ENCODE data around the gene NFIA.

NFIA gene

GRCh38 chr1:61420243-61420642, 337.9 kb downstream of the NFIA start:
- DNase-seq (ENCODE audit: low read depth) = no peak
- no peak overlapping the region for H3K4me3 ChIP-seq (ENCODE audit: low read length)
- TF ChIP-seq, protein P1, sequence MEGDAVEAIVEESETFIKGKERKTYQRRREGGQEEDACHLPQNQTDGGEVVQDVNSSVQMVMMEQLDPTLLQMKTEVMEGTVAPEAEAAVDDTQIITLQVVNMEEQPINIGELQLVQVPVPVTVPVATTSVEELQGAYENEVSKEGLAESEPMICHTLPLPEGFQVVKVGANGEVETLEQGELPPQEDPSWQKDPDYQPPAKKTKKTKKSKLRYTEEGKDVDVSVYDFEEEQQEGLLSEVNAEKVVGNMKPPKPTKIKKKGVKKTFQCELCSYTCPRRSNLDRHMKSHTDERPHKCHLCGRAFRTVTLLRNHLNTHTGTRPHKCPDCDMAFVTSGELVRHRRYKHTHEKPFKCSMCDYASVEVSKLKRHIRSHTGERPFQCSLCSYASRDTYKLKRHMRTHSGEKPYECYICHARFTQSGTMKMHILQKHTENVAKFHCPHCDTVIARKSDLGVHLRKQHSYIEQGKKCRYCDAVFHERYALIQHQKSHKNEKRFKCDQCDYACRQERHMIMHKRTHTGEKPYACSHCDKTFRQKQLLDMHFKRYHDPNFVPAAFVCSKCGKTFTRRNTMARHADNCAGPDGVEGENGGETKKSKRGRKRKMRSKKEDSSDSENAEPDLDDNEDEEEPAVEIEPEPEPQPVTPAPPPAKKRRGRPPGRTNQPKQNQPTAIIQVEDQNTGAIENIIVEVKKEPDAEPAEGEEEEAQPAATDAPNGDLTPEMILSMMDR (conservative IDR thresholded peaks at IDR 0.05; ENCODE audit: low read length) = no peak

DNA sequence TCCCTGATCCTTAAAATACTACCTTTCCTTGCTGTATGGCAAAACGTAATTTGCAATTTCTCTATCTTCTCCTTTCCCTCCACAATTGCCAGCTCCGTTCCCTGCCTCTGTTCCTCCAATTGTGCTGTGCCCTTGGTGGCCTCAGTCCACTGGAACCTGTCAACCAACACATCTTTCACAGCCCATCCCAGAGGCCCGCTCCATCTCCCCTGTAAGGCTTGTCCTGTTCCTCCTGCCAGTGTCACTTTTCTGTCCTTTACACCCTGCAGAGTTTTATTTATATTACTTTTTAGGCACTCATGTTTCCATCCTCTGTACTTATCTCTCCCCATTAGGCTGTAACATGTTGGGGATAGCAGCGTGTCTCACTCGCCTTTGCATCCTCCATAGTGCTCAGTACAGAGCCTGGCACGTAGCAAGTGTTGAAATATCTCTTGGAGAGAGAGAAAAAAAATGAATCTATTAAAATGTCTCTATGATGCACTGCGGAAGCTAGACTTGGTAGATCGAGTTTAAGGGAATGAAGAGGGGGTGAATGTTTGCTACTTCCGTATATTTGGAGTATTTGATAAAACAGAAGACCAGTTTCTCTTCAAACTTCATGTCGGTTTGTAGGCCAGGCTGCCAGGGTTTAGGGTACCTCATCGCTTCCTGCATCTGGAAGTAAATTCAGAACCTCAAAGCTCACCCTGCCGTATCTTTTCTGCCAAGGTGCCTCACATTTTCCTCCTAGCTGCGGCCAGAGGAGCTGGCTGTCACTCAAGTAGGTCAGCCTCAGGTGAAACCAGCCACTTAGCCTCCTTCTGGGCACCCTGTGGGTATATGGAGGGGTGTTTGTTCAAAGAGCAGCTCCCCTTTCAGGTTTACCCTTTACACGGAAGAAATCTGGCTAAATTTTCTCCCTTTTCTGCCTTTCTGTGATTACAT, 338.8 kb downstream of the NFIA start:
- TF ChIP-seq, protein P1 (conservative IDR thresholded peaks at IDR 0.05; ENCODE audit: low read length) = no peak
- H3K4me3 ChIP-seq (ENCODE audit: low read length) = no peak overlapping the region
- DNase-seq (ENCODE audit: low read depth) = no peak

- H3K4me3 ChIP-seq (ENCODE audit: low read length) = no peak overlapping the region
- TF ChIP-seq, protein P1 (conservative IDR thresholded peaks at IDR 0.05; ENCODE audit: low read length) = no peak
- no peak for DNase-seq (ENCODE audit: low read depth)
These were observed 341.3 kb downstream of the NFIA start for GRCh38 chr1:61423643-61424042.

DNA sequence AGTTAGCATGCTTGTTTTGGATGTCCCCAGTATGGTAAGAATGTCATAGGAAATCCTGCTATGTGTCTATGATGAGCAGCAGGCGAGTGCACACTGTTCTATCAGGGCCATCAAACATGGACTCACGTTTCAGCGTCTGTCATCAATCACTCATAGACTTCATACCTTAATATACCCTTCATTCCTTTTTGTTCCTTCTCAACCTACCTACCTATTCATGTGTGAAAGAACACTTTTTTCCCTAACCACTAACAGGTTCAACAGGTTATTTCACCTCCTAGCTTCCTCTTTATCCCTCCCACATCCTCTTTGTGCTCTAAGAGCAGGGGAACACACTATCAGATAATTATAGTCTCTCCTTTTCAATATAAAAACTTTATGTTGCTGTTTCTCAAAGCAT, 342.0 kb downstream of the NFIA start:
- H3K4me3 ChIP-seq (ENCODE audit: low read length) = no peak overlapping the region
- TF ChIP-seq, protein P1 (conservative IDR thresholded peaks at IDR 0.05; ENCODE audit: low read length) = no peak
- no peak for DNase-seq (ENCODE audit: low read depth)

DNA sequence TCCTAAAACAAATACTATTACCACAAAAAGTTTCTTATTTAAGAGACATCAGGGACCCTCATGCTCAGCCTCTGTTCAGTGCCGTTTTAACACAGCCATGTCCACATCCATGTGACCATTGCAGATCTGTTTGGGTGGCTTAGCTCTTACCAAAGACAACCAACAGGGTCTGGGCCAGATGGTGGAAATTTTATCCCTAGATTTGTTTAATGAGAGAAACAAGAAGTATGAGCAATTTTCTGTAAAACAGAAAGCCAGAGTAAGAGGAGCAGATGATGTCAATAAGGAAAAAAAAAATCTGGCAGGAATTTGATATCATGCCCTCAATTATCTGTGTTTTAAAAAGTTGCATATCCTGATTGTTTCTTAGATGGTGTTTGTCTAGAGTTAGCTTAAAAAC, 342.7 kb downstream of the NFIA start:
- TF ChIP-seq, protein P1 (conservative IDR thresholded peaks at IDR 0.05; ENCODE audit: low read length) = no peak
- no peak for DNase-seq (ENCODE audit: low read depth)

GRCh38 chr1:61426254-61426653, 343.9 kb downstream of the NFIA start:
- DNase-seq (ENCODE audit: low read depth) = no peak
- H3K4me3 ChIP-seq (ENCODE audit: low read length) = no peak overlapping the region
- TF ChIP-seq, protein P1 (conservative IDR thresholded peaks at IDR 0.05; ENCODE audit: low read length) = no peak

More for the DNA sequence above, 342.7 kb downstream of the NFIA start:
- no peak overlapping the region for H3K4me3 ChIP-seq (ENCODE audit: low read length)

DNA sequence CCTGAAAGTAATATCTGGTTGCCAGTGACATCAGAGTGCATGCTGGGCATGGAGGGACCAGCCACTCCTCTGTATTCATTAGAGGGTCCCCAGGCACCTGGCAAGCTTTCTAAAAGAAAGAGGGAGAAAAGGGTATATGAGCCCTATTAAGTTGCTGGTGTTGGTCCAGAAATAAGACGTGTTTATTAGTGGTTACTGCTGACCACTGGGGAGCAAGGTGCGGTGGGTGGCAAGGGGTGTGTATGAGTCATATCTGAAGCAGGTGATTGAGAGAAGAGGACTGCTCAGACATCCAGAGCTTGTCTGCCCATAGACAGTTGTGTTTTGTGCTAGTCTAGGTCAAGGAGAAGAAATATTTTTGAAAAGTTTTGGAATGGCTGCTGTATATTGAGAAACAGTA, 344.5 kb downstream of the NFIA start:
- TF ChIP-seq, protein P1 (conservative IDR thresholded peaks at IDR 0.05; ENCODE audit: low read length) = no peak
- no peak for DNase-seq (ENCODE audit: low read depth)
- H3K4me3 ChIP-seq (ENCODE audit: low read length) = no peak overlapping the region

Measured in AG10803 (cell line).